Loucy (cell line): ENCODE data around the gene CNTN1.

Experiments
- CTCF ChIP-seq: fragments of 200-600 bp; sonication (generic); conservative IDR thresholded peaks from 2 replicates; pipeline ENCODE4 v1.5.1; 2014; ENCODE audit warnings: mild to moderate bottlenecking, antibody characterized with exemption, low read length
- EZH2phosphoT487 ChIP-seq: fragments of 200-600 bp; IDR thresholded peaks from 2 replicates; pipeline ENCODE4 v1.6.1; 2018; ENCODE audit warnings: antibody characterized with exemption, mild to moderate bottlenecking, moderate library complexity, borderline replicate concordance

GRCh38 chr12:41101806-41102205 is 409.6 kb downstream of the CNTN1 start:
- TF ChIP-seq CTCF: no peak
- no peak for TF ChIP-seq EZH2phosphoT487
